Sigmoid colon (tissue), 4 donors: ENCODE measurements around the gene CDH20.

Experiments
- EP300 ChIP-seq, 4 donors: sonication (generic); formaldehyde crosslinking; IDR thresholded peaks; one replicate each; pipeline ENCODE4 v1.6.1; 2017; ENCODE audit warnings: antibody characterized with exemption in 4 of 4
- POLR2A ChIP-seq, 2 donors: fragments of 450-650 bp; IDR thresholded peaks; one replicate each; pipeline ENCODE4 v1.6.1; 2016; ENCODE audit warnings: antibody characterized with exemption in 2 of 2, mild to moderate bottlenecking in 2 of 2, moderate library complexity in 2 of 2
- POLR2AphosphoS5 ChIP-seq, 4 donors: sonication (generic); formaldehyde crosslinking; IDR thresholded peaks; one replicate each; pipeline ENCODE4 v1.6.1; 2017; ENCODE audit warnings: antibody characterized with exemption in 4 of 4
- TF ChIP-seq, protein P1 (sequence below), 4 experiments: fragments of 450-650 bp in 3 of 4; fragments of 200-600 bp in 1 of 4; IDR thresholded peaks; one replicate each; pipeline ENCODE4 v1.5.1; 2016 to 2019; ENCODE audit warnings: antibody characterized with exemption in 4 of 4, mild to moderate bottlenecking in 3 of 4, moderate library complexity in 2 of 4

DNA sequence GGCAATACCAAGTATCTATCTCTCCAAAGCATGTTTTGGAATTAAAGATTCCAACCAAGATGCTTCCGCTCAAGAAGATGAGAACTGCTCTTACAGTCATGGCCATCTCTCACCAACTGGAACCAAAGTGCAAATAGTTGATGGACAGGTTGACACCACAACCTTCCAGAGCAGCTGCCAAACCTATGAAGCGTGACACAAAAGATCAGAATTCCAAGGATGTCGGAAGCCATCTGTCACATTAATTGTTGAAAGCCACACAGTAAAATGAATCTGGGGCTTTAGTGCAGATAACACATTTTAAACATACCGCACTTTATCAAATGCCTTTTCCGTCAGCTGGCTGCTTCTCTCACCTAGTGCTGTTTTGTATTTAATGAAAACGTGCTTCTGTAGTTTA, 195.7 kb downstream of the CDH20 start:
- TF ChIP-seq, protein P1, sequence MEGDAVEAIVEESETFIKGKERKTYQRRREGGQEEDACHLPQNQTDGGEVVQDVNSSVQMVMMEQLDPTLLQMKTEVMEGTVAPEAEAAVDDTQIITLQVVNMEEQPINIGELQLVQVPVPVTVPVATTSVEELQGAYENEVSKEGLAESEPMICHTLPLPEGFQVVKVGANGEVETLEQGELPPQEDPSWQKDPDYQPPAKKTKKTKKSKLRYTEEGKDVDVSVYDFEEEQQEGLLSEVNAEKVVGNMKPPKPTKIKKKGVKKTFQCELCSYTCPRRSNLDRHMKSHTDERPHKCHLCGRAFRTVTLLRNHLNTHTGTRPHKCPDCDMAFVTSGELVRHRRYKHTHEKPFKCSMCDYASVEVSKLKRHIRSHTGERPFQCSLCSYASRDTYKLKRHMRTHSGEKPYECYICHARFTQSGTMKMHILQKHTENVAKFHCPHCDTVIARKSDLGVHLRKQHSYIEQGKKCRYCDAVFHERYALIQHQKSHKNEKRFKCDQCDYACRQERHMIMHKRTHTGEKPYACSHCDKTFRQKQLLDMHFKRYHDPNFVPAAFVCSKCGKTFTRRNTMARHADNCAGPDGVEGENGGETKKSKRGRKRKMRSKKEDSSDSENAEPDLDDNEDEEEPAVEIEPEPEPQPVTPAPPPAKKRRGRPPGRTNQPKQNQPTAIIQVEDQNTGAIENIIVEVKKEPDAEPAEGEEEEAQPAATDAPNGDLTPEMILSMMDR (IDR thresholded peaks at IDR 0.05): no peak
- TF ChIP-seq EP300 (IDR thresholded peaks at IDR 0.05) (no peak), POLR2A (IDR thresholded peaks at IDR 0.05) (no peak), POLR2AphosphoS5 (IDR thresholded peaks at IDR 0.05) (no peak)
